HFF-Myc (cell line): ENCODE data around the gene ATL2.
"Not testable (repeated sequence)": the region's sequence is repeated elsewhere in the genome, so short reads cannot be mapped to it uniquely, and the experiment has no call there.

ENCODE experiments used
- DNase-seq: peaks from one replicate; pipeline ENCODE4 v3.0.0-alpha.2; 2011; ENCODE audit warnings: low read depth; ENCODE audit errors: extremely low read depth
- H3K4me3 ChIP-seq: replicated peaks from 2 replicates; pipeline ENCODE4 v1.5.1; 2011; ENCODE audit warnings: low read depth, mild to moderate bottlenecking, control low read depth, low read length
- TF ChIP-seq, protein P1 (sequence below): IDR thresholded peaks from 2 replicates; pipeline ENCODE4 v1.5.1; 2012; ENCODE audit warnings: mild to moderate bottlenecking, low read depth, low read length, control low read depth; ENCODE audit errors: missing control alignments

Gene ATL2

GRCh38 chr2:38387887-38388286 is 10.8 kb upstream of the ATL2 start:
- H3K4me3 ChIP-seq: no peak overlapping the region
- TF ChIP-seq, protein P1, sequence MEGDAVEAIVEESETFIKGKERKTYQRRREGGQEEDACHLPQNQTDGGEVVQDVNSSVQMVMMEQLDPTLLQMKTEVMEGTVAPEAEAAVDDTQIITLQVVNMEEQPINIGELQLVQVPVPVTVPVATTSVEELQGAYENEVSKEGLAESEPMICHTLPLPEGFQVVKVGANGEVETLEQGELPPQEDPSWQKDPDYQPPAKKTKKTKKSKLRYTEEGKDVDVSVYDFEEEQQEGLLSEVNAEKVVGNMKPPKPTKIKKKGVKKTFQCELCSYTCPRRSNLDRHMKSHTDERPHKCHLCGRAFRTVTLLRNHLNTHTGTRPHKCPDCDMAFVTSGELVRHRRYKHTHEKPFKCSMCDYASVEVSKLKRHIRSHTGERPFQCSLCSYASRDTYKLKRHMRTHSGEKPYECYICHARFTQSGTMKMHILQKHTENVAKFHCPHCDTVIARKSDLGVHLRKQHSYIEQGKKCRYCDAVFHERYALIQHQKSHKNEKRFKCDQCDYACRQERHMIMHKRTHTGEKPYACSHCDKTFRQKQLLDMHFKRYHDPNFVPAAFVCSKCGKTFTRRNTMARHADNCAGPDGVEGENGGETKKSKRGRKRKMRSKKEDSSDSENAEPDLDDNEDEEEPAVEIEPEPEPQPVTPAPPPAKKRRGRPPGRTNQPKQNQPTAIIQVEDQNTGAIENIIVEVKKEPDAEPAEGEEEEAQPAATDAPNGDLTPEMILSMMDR: no peak
- DNase-seq: no peak

DNA sequence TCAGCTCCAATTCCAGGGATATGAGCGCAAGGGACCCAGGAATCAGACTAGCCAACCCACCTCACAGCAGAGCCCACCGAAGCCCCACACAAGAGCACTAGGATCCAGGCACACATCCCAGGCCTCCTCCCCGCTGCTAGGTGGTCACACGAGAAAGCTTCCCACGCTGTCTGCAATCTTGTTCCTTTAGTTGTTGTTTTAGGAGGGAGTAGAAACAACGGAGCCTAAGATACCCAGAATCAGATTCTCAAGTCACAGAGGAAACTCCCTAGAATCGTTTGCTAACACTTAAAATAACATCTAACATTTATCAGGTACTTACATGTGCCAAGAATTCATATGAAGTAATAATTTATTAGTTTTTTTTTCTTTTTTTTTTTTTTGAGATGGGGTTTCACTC is 9.7 kb upstream of the ATL2 start:
- DNase-seq: no peak
- TF ChIP-seq, protein P1: no peak
- no peak overlapping the region for H3K4me3 ChIP-seq

DNA sequence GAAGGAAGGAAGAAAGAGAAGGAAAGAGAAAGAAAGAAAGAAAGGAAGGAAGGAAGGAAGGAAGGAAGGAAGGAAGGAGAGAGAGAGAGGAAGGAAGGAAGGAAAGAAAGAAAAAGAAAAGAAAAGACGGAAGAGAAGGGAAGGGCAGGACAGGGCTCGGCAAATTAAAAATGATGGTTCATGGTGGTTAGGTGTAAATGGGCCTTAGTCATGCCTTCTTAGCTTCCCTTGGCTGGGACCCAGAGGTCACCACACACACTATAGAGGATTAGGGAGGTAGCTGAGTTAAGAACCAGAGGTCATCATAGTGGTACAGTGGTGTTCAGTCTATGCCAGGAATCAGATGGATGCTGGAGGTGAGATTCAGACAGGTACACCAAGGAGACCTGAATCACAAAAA is 9.3 kb upstream of the ATL2 start:
- H3K4me3 ChIP-seq: no peak overlapping the region
- TF ChIP-seq, protein P1: no peak
- DNase-seq: no peak

- no peak for DNase-seq
- TF ChIP-seq, protein P1: no peak
- no peak overlapping the region for H3K4me3 ChIP-seq
Measured at GRCh38 chr2:38384338-38384737, 7.3 kb upstream of the ATL2 start.

GRCh38 chr2:38383741-38384140 is 6.7 kb upstream of the ATL2 start:
- not testable (repeated sequence) for H3K4me3 ChIP-seq, DNase-seq

DNA sequence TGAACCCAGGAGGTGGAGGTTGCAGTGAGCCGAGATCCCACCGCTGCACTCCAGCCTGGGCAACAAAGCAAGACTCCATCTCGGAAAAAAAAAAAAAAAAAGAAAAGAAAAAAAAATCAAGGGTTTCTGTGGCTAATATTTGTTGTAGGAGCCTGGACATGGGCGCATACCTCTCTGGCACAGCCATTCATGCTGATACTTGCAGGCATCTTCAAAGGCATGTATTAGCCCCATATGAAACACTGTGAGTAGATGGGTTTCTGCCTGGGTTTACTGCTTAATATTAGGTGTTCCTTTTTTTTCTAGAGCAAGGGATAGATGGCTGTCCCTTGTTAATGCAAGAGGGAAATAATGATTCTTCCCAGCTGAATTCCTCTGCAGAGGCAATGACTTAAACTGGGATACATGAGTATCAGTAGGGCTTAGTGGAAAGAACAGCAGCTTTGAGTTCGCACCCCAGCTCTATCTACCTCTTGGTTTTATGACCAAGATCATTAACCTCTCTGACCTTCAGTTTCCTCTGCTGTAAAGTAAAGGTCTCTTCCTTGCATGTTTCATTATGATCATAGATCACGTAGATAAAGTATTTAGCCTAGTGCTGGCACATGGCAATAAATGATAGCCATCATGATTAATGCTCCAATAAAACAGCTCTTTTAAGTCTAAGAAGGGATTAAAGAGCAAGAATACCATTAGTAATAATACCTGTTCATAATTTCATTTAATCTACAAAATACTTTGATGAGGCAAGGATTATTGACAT is 4.5 kb upstream of the ATL2 start:
- TF ChIP-seq, protein P1: no peak
- no peak for DNase-seq
- no peak overlapping the region for H3K4me3 ChIP-seq

DNA sequence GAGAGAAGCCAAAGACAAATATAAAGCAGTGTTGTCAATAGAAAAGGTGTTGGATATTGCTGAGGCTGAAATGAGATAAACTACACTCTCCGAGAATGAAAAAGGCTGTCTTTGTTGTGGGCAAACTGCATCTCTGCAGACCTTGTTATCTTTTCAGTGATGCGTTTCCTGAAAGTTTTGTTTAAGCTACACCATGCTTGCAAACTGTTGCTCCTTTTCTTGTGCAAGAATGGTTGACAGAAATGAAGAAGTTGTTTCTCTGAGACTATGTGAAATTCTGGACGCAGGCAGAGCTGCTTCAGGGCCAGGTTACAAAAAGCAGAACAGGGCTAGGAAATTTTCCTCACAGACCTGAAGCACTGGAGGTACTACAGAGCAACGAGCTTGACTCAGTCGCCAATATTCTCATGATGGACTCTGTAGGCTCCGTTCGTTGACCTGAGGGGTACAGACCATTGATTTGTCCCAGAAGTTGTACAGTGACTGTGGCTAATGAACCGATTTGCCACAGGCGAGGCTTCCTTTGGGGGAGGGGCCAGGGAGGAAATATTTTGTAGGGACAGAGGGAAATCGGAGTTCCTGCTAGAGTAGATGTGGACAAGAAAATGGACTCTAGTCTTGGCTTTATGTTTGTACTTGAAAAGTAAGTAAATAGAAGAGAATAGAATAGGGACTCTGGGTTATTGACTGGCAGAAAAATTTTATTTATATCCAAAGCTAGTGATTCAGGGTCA is 3.5 kb upstream of the ATL2 start:
- H3K4me3 ChIP-seq: no peak overlapping the region
- TF ChIP-seq, protein P1: no peak
- no peak for DNase-seq
